Neural cell (in vitro differentiated cells): ENCODE measurements around the gene MEGF11.

Source experiments
- CTCF ChIP-seq: fragments of 450-650 bp; IDR thresholded peaks from 2 replicates; pipeline ENCODE4 v1.5.1; 2014; ENCODE audit warnings: antibody characterized with exemption, mild to moderate bottlenecking, moderate library complexity; ENCODE audit not compliant: poor library complexity, severe bottlenecking
- EP300 ChIP-seq: fragments of 450-650 bp; conservative IDR thresholded peaks from 2 replicates; pipeline ENCODE4 v1.6.1; 2014; ENCODE audit warnings: antibody characterized with exemption, mild to moderate bottlenecking, moderate library complexity; ENCODE audit not compliant: poor library complexity, severe bottlenecking
- EZH2 ChIP-seq: fragments of 200-600, 300-800 bp; shearing (Covaris generic), sonication (generic); IDR thresholded peaks from 2 replicates; pipeline ENCODE4 v1.6.1; 2014; ENCODE audit warnings: antibody characterized with exemption, low read length, borderline replicate concordance, mild to moderate bottlenecking; ENCODE audit not compliant: insufficient read depth, poor library complexity, severe bottlenecking
- RAD21 ChIP-seq: fragments of 450-650 bp; conservative IDR thresholded peaks from 2 replicates; pipeline ENCODE4 v1.6.1; 2014; ENCODE audit warnings: antibody characterized with exemption, mild to moderate bottlenecking, moderate library complexity

- TF ChIP-seq CTCF (no peak), RAD21 (no peak), EP300 (no peak), EZH2 (no peak)
Measured at GRCh38 chr15:65857718-65858402, 395.7 kb downstream of the MEGF11 start.
